GM23338 (cell line): ENCODE data around the gene FAM20C. TPM values are rescaled to one million over a fixed set of nuclear protein-coding genes. Genes with fewer than 3 reads are reported as not detected.

Experiments used
- ATAC-seq: fragments of 200-7000 bp; cut with Tn5 transposase; 3 replicates; pipeline ENCODE4 v1.9.1; 2020
- DNase-seq: peaks from one replicate; pipeline ENCODE4 v3.0.0-alpha.2; 2015; ENCODE audit warnings: low spot score
- H2AFZ ChIP-seq: fragments of 200-600 bp; sonication (generic); 2 replicates; pipeline ENCODE4 v1.8.0; 2016; ENCODE audit warnings: antibody characterized with exemption, mild to moderate bottlenecking, moderate library complexity
- H3F3A ChIP-seq: fragments of 200-600 bp; sonication (generic); replicated peaks from 2 replicates; pipeline ENCODE4 v1.8.0; 2017; ENCODE audit warnings: antibody characterized with exemption, mixed run types, low read depth
- H3K27ac ChIP-seq: fragments of 200-600 bp; sonication (generic); 2 replicates; pipeline ENCODE4 v1.6.1; 2016; ENCODE audit warnings: low read depth
- H3K27me3 ChIP-seq: fragments of 200-600 bp; sonication (generic); 2 replicates; pipeline ENCODE4 v1.8.0; 2016; ENCODE audit warnings: mild to moderate bottlenecking, mixed run types, moderate library complexity; ENCODE audit not compliant: insufficient read depth
- H3K36me3 ChIP-seq: fragments of 200-600 bp; sonication (generic); 2 replicates; pipeline ENCODE4 v1.8.0; 2016; ENCODE audit warnings: mild to moderate bottlenecking; ENCODE audit not compliant: insufficient read depth
- H3K4me1 ChIP-seq: fragments of 200-600 bp; sonication (generic); 2 replicates; pipeline ENCODE4 v1.8.0; 2016; ENCODE audit warnings: mild to moderate bottlenecking, moderate library complexity; ENCODE audit not compliant: insufficient read depth
- H3K4me2 ChIP-seq: fragments of 200-600 bp; sonication (generic); 2 replicates; pipeline ENCODE4 v1.7.1; 2017; ENCODE audit warnings: mixed run types
- H3K4me3 ChIP-seq: fragments of 200-600 bp; sonication (generic); 2 replicates; pipeline ENCODE4 v1.6.1; 2016; ENCODE audit warnings: mixed run types
- H3K79me2 ChIP-seq: fragments of 200-600 bp; sonication (generic); replicated peaks from 2 replicates; pipeline ENCODE4 v1.8.0; 2017; ENCODE audit warnings: mild to moderate bottlenecking; ENCODE audit not compliant: insufficient read depth
- H3K9me2 ChIP-seq: fragments of 200-600 bp; sonication (generic); 2 replicates; pipeline ENCODE4 v1.8.0; 2017; ENCODE audit not compliant: insufficient read depth
- H4K20me1 ChIP-seq: fragments of 200-600 bp; sonication (generic); replicated peaks from 2 replicates; pipeline ENCODE4 v1.8.0; 2017; ENCODE audit warnings: mild to moderate bottlenecking; ENCODE audit not compliant: insufficient read depth
- H3K27ac Mint-ChIP-seq: 2 replicates; pipeline ENCODE4 v1.8.0; 2020; ENCODE audit warnings: inconsistent platforms, mild to moderate bottlenecking, moderate library complexity, mixed read lengths
- H3K27me3 Mint-ChIP-seq: 3 replicates; pipeline ENCODE4 v1.8.0; 2022; ENCODE audit warnings: low read depth, mild to moderate bottlenecking, moderate library complexity, mixed read lengths, inconsistent platforms; ENCODE audit not compliant: insufficient read depth, poor library complexity
- H3K36me3 Mint-ChIP-seq: 3 replicates; pipeline ENCODE4 v1.8.0; 2021; ENCODE audit warnings: low read depth, mild to moderate bottlenecking, inconsistent platforms, moderate library complexity, mixed read lengths
- H3K4me1 Mint-ChIP-seq: 3 replicates; pipeline ENCODE4 v1.8.0; 2020; ENCODE audit warnings: mild to moderate bottlenecking, inconsistent platforms, mixed read lengths
- H3K4me3 Mint-ChIP-seq: 3 replicates; pipeline ENCODE4 v1.8.0; 2021; ENCODE audit warnings: moderate library complexity, mild to moderate bottlenecking, inconsistent platforms, mixed read lengths
- H3K9me3 Mint-ChIP-seq: 3 replicates; pipeline ENCODE4 v1.8.0; 2020; ENCODE audit warnings: moderate library complexity, mild to moderate bottlenecking, inconsistent platforms, mixed read lengths
- CREB1 ChIP-seq: fragments of 250-450 bp; sonication (Bioruptor Pico); IDR thresholded peaks from 2 replicates; pipeline ENCODE4 v1.5.0; 2020; ENCODE audit warnings: low read depth, mild to moderate bottlenecking, moderate library complexity
- CTCF ChIP-seq, 2 experiments: fragments of 200-600 bp in 1 of 2; sonication (generic) in 1 of 2; conservative IDR thresholded peaks; 2 replicates each; pipeline versions ENCODE4 v1.5.1 to v1.6.1; 2016 to 2017; ENCODE audit warnings: antibody characterized with exemption in 2 of 2, low read depth in 2 of 2, mild to moderate bottlenecking in 2 of 2, moderate library complexity in 1 of 2
- ETS1 ChIP-seq: IDR thresholded peaks from 2 replicates; pipeline ENCODE4 v1.6.1; 2016; ENCODE audit warnings: antibody characterized with exemption
- EZH2 ChIP-seq: fragments of 200-600 bp; sonication (generic); IDR thresholded peaks from one replicate; pipeline ENCODE4 v1.8.0; 2017; ENCODE audit warnings: antibody characterized with exemption, mild to moderate bottlenecking, low read depth; ENCODE audit not compliant: unreplicated experiment
- EZH2phosphoT487 ChIP-seq: fragments of 200-600 bp; sonication (generic); IDR thresholded peaks from one replicate; pipeline ENCODE4 v1.8.1; 2018; ENCODE audit warnings: antibody characterized with exemption; ENCODE audit not compliant: unreplicated experiment
- JUNB ChIP-seq: IDR thresholded peaks from one replicate; pipeline ENCODE4 v1.6.1; 2016; ENCODE audit warnings: antibody characterized with exemption; ENCODE audit not compliant: unreplicated experiment
- NANOG ChIP-seq: IDR thresholded peaks from 2 replicates; pipeline ENCODE4 v1.6.1; 2016; ENCODE audit warnings: antibody characterized with exemption, borderline replicate concordance
- POLR2AphosphoS5 ChIP-seq: IDR thresholded peaks from 2 replicates; pipeline ENCODE4 v1.6.1; 2016; ENCODE audit warnings: antibody characterized with exemption, low read depth
- REST ChIP-seq: IDR thresholded peaks from one replicate; pipeline ENCODE4 v1.6.1; 2018; ENCODE audit warnings: antibody characterized with exemption; ENCODE audit not compliant: unreplicated experiment
- STAT1 ChIP-seq: IDR thresholded peaks from one replicate; pipeline ENCODE4 v1.6.1; 2016; ENCODE audit warnings: antibody characterized with exemption; ENCODE audit not compliant: unreplicated experiment
- ZNF114 ChIP-seq: fragments of 250-450 bp; sonication (Bioruptor Pico); IDR thresholded peaks from 2 replicates; pipeline ENCODE4 v1.5.0; 2020; ENCODE audit warnings: mild to moderate bottlenecking, moderate library complexity
- ZNF331 ChIP-seq: fragments of 250-450 bp; sonication (Bioruptor Pico); IDR thresholded peaks from 2 replicates; pipeline ENCODE4 v1.5.0; 2020; ENCODE audit warnings: low read depth, mild to moderate bottlenecking, moderate library complexity
- ZNF462 ChIP-seq: fragments of 250-450 bp; sonication (Bioruptor Pico); IDR thresholded peaks from 2 replicates; pipeline ENCODE4 v1.5.0; 2020; ENCODE audit warnings: mild to moderate bottlenecking, moderate library complexity
- polyA plus RNA-seq: library from polyadenylated mRNA; unstranded; fragments of >200 nt; fragmentation: Nextera tagmentation; extraction: Ambion mirVana; gene quantifications from 2 replicates; pipeline ENCODE4 v1.2.1, GENCODE V29; 2016
- total RNA-seq: library from RNA; depleted of rRNA; stranded (reverse); fragments of >200 nt; shearing (Covaris generic); gene quantifications from 2 replicates; pipeline ENCODE4 v1.2.3, GENCODE V29; 2014

The FAM20C gene
- total and polyA plus RNA-seq, 2 experiments from 2014 or later: 7.6 to 24.8 TPM

GRCh38 chr7:218316-218715 lies 25.9 kb downstream of the FAM20C start:
- Mint-ChIP-seq H3K9me3 (no peaks in the 10 kb centered on the region), H3K4me3 (no peak overlapping the region), H3K36me3 (peaks cover 23% of the 10 kb centered on the region), H3K27me3 (peaks cover 9% of the 10 kb centered on the region), H3K27ac (no peak overlapping the region), H3K4me1 (peaks cover 15% of the 10 kb centered on the region)
- ATAC-seq (no peak), DNase-seq (no peak)
- Histone ChIP-seq H3K79me2 (peaks cover 8% of the 10 kb centered on the region), H3K4me1 (no peaks in the 10 kb centered on the region), H3K9me2 (no peaks in the 10 kb centered on the region), H3K27ac (no peak overlapping the region), H3K4me3 (no peak overlapping the region), H3K4me2 (no peak overlapping the region), H2AFZ (no peak overlapping the region), H4K20me1 (0 out of 2 replicates have a peak, but pooled peaks cover 4% of the 10 kb centered on the region), H3K27me3 (no peaks in the 10 kb centered on the region), H3F3A (no peaks in the 10 kb centered on the region), H3K36me3 (no peaks in the 10 kb centered on the region)
- TF ChIP-seq STAT1: no peak
- TF ChIP-seq NANOG: no peak
- no peak for TF ChIP-seq POLR2AphosphoS5
- no peak for TF ChIP-seq ETS1
- TF ChIP-seq ZNF114 (CRISPR knock-in tag): no peak
- TF ChIP-seq ZNF331 (CRISPR knock-in tag): no peak
- no peak for TF ChIP-seq CTCF (conservative IDR thresholded peaks at IDR 0.05; ENCODE audit: low read depth in 2 of 2)
- no peak for TF ChIP-seq CREB1 (CRISPR knock-in tag)
- no peak for TF ChIP-seq EZH2
- TF ChIP-seq ZNF462 (CRISPR knock-in tag): no peak
- no peak for TF ChIP-seq REST
- no peak for TF ChIP-seq JUNB
- TF ChIP-seq EZH2phosphoT487: no peak
